ENCODE measurements around the gene TRPM3.

GRCh38 chr9:71096421-71097108 is 24.9 kb downstream of the TRPM3 start:
- TF ChIP-seq CREM (CRISPR knock-in tag; IDR thresholded peaks at IDR 0.05) (no peak), CTCF (IDR thresholded peaks at IDR 0.05) (no peak), SMAD3 (CRISPR knock-in tag; IDR thresholded peaks at IDR 0.05; ENCODE audit: borderline replicate concordance) (no peak), ATF3 (CRISPR knock-in tag; conservative IDR thresholded peaks at IDR 0.05) (no peak), TCF7 (CRISPR knock-in tag; IDR thresholded peaks at IDR 0.05; ENCODE audit: low read depth) (no peak), FOXP1 (CRISPR knock-in tag; IDR thresholded peaks at IDR 0.05; ENCODE audit: borderline replicate concordance) (no peak), MAX (CRISPR knock-in tag; IDR thresholded peaks at IDR 0.05) (no peak), PRDM15 (CRISPR knock-in tag; IDR thresholded peaks at IDR 0.05) (no peak), SP1 (CRISPR knock-in tag; conservative IDR thresholded peaks at IDR 0.05) (no peak), ZNF671 (CRISPR knock-in tag; IDR thresholded peaks at IDR 0.05) (no peak), IRF2 (CRISPR knock-in tag; IDR thresholded peaks at IDR 0.05; ENCODE audit: borderline replicate concordance, low read depth) (no peak), AFF4 (CRISPR knock-in tag; IDR thresholded peaks at IDR 0.05; ENCODE audit: borderline replicate concordance) (no peak), ESRRA (CRISPR knock-in tag; IDR thresholded peaks at IDR 0.05; ENCODE audit: borderline replicate concordance) (no peak)

All from WTC11 (cell line).